T-cell (primary cell): ENCODE results near the gene SH3RF3. TPM values are rescaled to one million over a fixed set of nuclear protein-coding genes. Genes with fewer than 3 reads are reported as not detected.

Experiments
- ATAC-seq, 4 experiments: fragments of 200-7000 bp in 3 of 4; fragments of 150-1000 bp in 1 of 4; cut with Tn5 transposase; replicated peaks in 1 of 4; 1 replicate in 3 of 4; 2 replicates in 1 of 4; pipeline ENCODE4 v1.10.0; 2021; ENCODE audit warnings: moderate library complexity in 3 of 4, mild to moderate bottlenecking in 2 of 4, moderate number of reproducible peaks in 1 of 4
- CTCF ChIA-PET, 2 donors: fragments of 300-600 bp; sonication (Branson Sonifier 250); formaldehyde crosslinking; loops; one replicate each; lab custom pipeline; 2022; ENCODE audit warnings: antibody characterized with exemption in 2 of 2; lab: Charles Lee
- POLR2A ChIA-PET, 2 donors: fragments of 300-600 bp; sonication (Branson Sonifier 250); formaldehyde crosslinking; loops; one replicate each; lab custom pipeline; 2022; ENCODE audit warnings: antibody characterized with exemption in 2 of 2; lab: Charles Lee
- DNase-seq, 35 experiments: peaks; one replicate each; pipeline versions ENCODE4 v3.0.0 to v3.0.0-alpha.2; 2013 to 2023
- H3K27ac ChIP-seq: one replicate; pipeline ENCODE4 v1.5.1; 2013; ENCODE audit warnings: low read length
- H3K27me3 ChIP-seq, 2 experiments: replicated peaks in 1 of 2; 1 replicate in 1 of 2; 2 replicates in 1 of 2; pipeline versions ENCODE4 v1.6.1 to v1.7.0; 2013; ENCODE audit warnings: low read length in 1 of 2, mixed read lengths in 1 of 2; ENCODE audit not compliant: control insufficient read depth in 2 of 2, insufficient read depth in 2 of 2; ENCODE audit errors: extremely low read depth in 1 of 2
- H3K36me3 ChIP-seq, 2 donors: 1 replicate in 1 of 2; 2 replicates in 1 of 2; pipeline versions ENCODE4 v1.6.1 to v1.7.0; 2013; ENCODE audit warnings: low read length in 1 of 2; ENCODE audit not compliant: control insufficient read depth in 2 of 2, insufficient read depth in 1 of 2; ENCODE audit errors: extremely low read depth in 1 of 2
- H3K4me1 ChIP-seq, 2 experiments: 1 replicate in 1 of 2; 2 replicates in 1 of 2; pipeline versions ENCODE4 v1.6.1 to v1.7.0; 2013; ENCODE audit warnings: low read length in 2 of 2, mixed read lengths in 1 of 2; ENCODE audit not compliant: insufficient read depth in 2 of 2, control insufficient read depth in 1 of 2; ENCODE audit errors: extremely low read depth in 1 of 2
- H3K4me3 ChIP-seq, 2 donors: 1 replicate in 1 of 2; 2 replicates in 1 of 2; pipeline versions ENCODE4 v1.5.1 to v1.7.0; 2013; ENCODE audit warnings: mild to moderate bottlenecking in 2 of 2, low read length in 1 of 2, moderate library complexity in 1 of 2; ENCODE audit not compliant: control insufficient read depth in 1 of 2; ENCODE audit errors: extremely low read depth in 1 of 2
- H3K9me3 ChIP-seq: 2 replicates; pipeline ENCODE4 v1.7.0; 2013
- H3K27ac Mint-ChIP-seq, 2 donors: one replicate each; pipeline ENCODE4 v1.8.0; 2020 to 2021; ENCODE audit warnings: mild to moderate bottlenecking in 2 of 2, mixed read lengths in 2 of 2
- H3K27me3 Mint-ChIP-seq, 2 donors: one replicate each; pipeline ENCODE4 v1.8.0; 2021 to 2022; ENCODE audit warnings: mixed read lengths in 2 of 2
- H3K36me3 Mint-ChIP-seq: one replicate; pipeline ENCODE4 v1.8.0; 2021; ENCODE audit warnings: mixed read lengths
- H3K4me1 Mint-ChIP-seq, 3 donors: one replicate each; pipeline ENCODE4 v1.8.0; 2020 to 2022; ENCODE audit warnings: mixed read lengths in 3 of 3, mild to moderate bottlenecking in 1 of 3
- H3K4me3 Mint-ChIP-seq, 3 donors: one replicate each; pipeline ENCODE4 v1.8.0; 2020 to 2022; ENCODE audit warnings: mild to moderate bottlenecking in 3 of 3, mixed read lengths in 3 of 3, moderate library complexity in 3 of 3
- H3K9me3 Mint-ChIP-seq, 3 donors: one replicate each; pipeline ENCODE4 v1.8.0; 2020 to 2022; ENCODE audit warnings: mixed read lengths in 3 of 3
- WGBS: methylation state at CpG from one replicate; pipeline ENCODE4 v1.1.5; 2013; ENCODE audit warnings: missing lambda C conversion rate; ENCODE audit not compliant: insufficient coverage; 5-methylcytosine and 5-hydroxymethylcytosine counted together
- total RNA-seq, 35 experiments: library from RNA in 6 of 35; stranded (reverse) in 6 of 35; fragments of 120-200 nt in 1 of 35; gene quantifications; one replicate each; pipeline versions ENCODE4 v1.2.1 to v1.2.4 and lab custom pipeline; 2013 to 2026

SH3RF3 gene
- total RNA-seq, 5 donors from 2014 or later (not counting 1 experiment from before 2014, with no cell fraction given) = 1.8 to 4.6 (median 3.6) TPM

DNA sequence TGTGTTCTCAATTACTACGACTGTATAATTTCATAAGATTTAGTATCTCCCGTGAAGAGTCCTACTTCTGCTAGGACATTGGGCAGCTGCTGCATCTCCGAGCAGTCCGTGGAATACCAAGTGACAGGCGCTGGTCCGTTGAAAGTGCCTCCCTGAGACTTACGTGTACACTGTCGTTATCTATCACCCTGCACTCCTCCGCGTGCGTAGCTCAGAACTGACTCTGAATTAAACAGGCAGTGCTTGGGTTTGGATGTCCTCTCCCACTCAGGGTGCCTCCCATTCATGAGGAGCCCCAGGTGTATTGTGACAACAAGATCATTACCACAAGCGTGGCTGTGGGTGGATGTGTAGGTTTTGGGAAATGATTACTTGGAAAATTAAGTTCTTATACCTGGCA, 148.4 kb downstream of the SH3RF3 start:
- H3K4me3 ChIP-seq = no peak overlapping the region
- Mint-ChIP-seq H3K27me3 (no peaks in the 10 kb centered on the region), H3K9me3 (no peaks in the 10 kb centered on the region), H3K4me1 (peaks cover 0 to 24% (median 14%) of the 10 kb centered on the region in 3 donors), H3K4me3 (no peak overlapping the region), H3K27ac (no peak overlapping the region), H3K36me3 (no peaks in the 10 kb centered on the region)
- ChIA-PET CTCF (no interaction called here), POLR2A (no interaction called here)
- no peaks in the 10 kb centered on the region for H3K4me1 ChIP-seq
- H3K27me3 ChIP-seq = peaks cover 0 to 15% of the 10 kb centered on the region in 2 experiments
- no peaks in the 10 kb centered on the region for H3K36me3 ChIP-seq
- H3K27ac ChIP-seq = no peak overlapping the region
- 92% methylated on average over 11 of the region's 12 CpGs for WGBS
- no peak for ATAC-seq
- no peak for DNase-seq
- no peaks in the 10 kb centered on the region for H3K9me3 ChIP-seq

DNA sequence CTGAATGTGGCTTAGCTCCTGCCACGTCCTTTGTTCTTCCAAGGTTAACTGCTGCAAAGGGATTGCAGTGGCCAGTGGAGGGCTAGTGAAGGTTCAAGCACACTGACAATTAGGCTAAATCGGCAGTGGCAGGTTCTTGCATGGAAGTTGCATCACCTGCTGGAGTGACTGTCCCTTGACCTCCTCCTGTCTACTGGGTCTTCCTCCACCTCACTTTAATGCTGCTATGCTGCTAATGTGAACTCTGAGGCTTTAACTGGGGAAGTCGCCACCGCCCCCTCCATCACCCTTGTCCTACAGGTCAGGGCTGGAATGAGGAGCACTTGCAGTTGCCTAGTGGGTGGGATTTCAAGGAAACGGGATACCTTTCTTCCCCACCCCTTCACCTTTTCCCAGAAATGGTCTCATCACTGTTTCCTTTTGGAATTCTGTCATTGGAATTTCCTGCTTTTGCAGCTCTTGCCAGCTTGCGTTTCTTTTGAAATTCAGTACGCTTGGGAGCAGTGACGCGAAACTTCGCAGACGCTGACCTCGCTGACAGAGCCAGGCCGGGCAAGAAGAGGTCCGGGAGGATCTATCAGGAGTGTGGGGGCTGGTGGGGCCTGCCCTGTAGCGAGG, 150.3 kb downstream of the SH3RF3 start:
- DNase-seq (no peak), ATAC-seq (no peak)
- no peaks in the 10 kb centered on the region for H3K4me1 ChIP-seq
- no peaks in the 10 kb centered on the region for H3K9me3 ChIP-seq
- H3K27me3 ChIP-seq = peaks cover 0 to 12% of the 10 kb centered on the region in 2 experiments
- WGBS = 89% methylated on average over 13 of the region's 15 CpGs
- H3K4me3 ChIP-seq = no peak overlapping the region
- Mint-ChIP-seq H3K4me3 (no peak overlapping the region), H3K27me3 (no peaks in the 10 kb centered on the region), H3K27ac (no peak overlapping the region), H3K9me3 (no peaks in the 10 kb centered on the region), H3K36me3 (no peaks in the 10 kb centered on the region), H3K4me1 (peaks cover 0 to 16% (median 8%) of the 10 kb centered on the region in 3 donors)
- H3K27ac ChIP-seq = no peak overlapping the region
- POLR2A ChIA-PET = no interaction called here
- CTCF ChIA-PET = no interaction called here
- H3K36me3 ChIP-seq = no peaks in the 10 kb centered on the region

DNA sequence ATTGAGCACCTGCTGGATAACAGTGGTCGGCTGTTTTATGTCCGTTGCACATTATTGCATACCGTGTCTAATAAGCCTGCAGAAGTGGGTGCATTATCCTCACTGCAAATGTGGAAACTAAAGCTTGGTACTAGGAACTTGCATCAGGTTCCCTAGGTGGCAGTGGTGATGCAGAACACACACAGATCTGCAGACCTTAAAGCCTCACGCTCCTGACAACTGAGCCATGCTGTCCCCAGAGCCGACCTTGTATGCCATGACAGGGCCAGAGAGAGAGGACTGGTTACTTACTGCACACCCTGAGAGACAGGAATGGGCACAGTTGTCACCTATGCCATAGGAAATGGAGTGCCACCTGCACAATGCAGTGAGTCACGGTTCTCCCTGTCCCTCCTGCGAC, 151.8 kb downstream of the SH3RF3 start:
- no peaks in the 10 kb centered on the region for H3K27me3 Mint-ChIP-seq

DNA sequence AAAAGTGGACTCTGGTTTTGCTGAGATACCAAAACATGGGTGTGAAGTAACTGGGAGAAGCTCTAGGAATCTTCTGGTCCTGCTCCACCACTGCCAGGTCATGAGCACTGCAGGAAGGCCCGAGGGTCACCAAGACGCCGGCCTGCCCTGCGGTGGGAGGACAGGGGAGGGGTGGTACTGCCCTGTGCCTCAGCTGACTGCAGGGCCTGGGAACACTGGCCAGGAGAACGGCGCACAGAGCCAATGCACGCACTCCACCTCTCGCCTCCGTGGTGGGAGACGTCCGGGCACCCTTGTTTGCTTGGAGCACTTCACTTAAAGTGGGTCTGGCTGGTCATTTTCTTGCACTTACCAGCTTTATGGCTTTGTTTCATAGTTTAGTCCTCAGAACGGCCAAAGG, 153.4 kb downstream of the SH3RF3 start:
- ATAC-seq (no peak), DNase-seq (no peak)
- no peaks in the 10 kb centered on the region for H3K4me1 ChIP-seq
- POLR2A ChIA-PET = no interaction called here
- peaks cover 0 to 7% (median 0%) of the 10 kb centered on the region in 3 donors for H3K4me1 Mint-ChIP-seq
- no peaks in the 10 kb centered on the region for H3K36me3 ChIP-seq
- H3K4me3 Mint-ChIP-seq = no peak overlapping the region
- no peaks in the 10 kb centered on the region for H3K9me3 ChIP-seq
- no peaks in the 10 kb centered on the region for H3K9me3 Mint-ChIP-seq
- H3K4me3 ChIP-seq = no peak overlapping the region
- H3K36me3 Mint-ChIP-seq = no peaks in the 10 kb centered on the region
- H3K27ac ChIP-seq = no peak overlapping the region
- WGBS = 87% methylated on average over 10 of the region's 12 CpGs
- peaks cover 0 to 12% of the 10 kb centered on the region in 2 experiments for H3K27me3 ChIP-seq
- H3K27me3 Mint-ChIP-seq = no peaks in the 10 kb centered on the region
- CTCF ChIA-PET = no interaction called here
- H3K27ac Mint-ChIP-seq = no peak overlapping the region

More for the DNA sequence above, 151.8 kb downstream of the SH3RF3 start:
- Histone ChIP-seq H3K9me3 (no peaks in the 10 kb centered on the region), H3K4me1 (no peaks in the 10 kb centered on the region), H3K4me3 (no peak overlapping the region), H3K27ac (no peak overlapping the region), H3K36me3 (no peaks in the 10 kb centered on the region), H3K27me3 (peaks cover 0 to 12% of the 10 kb centered on the region in 2 experiments)
- Mint-ChIP-seq H3K36me3 (no peaks in the 10 kb centered on the region), H3K9me3 (no peaks in the 10 kb centered on the region), H3K4me1 (peaks cover 0 to 7% (median 0%) of the 10 kb centered on the region in 3 donors), H3K27ac (no peak overlapping the region), H3K4me3 (no peak overlapping the region)
- POLR2A ChIA-PET = no interaction called here
- 75% methylated on average over 3 of the region's 7 CpGs for WGBS
- CTCF ChIA-PET = no interaction called here
- DNase-seq = no peak
- no peak for ATAC-seq

DNA sequence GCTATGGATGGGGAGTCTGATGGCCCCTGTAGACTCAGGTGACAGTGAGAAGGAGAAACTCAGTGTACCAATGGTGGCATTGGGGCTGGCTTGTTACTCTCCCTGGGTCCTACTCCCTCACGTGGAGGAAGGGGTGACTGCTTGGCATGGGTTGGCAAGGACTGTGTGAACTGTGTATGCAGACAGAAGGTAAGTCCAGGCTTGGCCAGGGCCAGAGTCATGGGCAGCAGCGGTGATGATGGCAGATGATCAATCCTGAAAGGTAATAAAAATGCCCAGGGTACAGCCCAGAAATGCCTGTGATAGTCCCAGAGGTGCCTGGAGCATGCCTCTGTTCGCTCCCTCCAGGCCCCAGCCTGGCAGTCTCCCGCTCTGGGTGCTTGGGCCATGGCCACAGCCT, 153.9 kb downstream of the SH3RF3 start:
- no peaks in the 10 kb centered on the region for H3K27me3 Mint-ChIP-seq
- no peak overlapping the region for H3K27ac Mint-ChIP-seq
- no peak overlapping the region for H3K4me3 Mint-ChIP-seq
- H3K36me3 Mint-ChIP-seq = no peaks in the 10 kb centered on the region
- no peak overlapping the region for H3K4me3 ChIP-seq
- peaks cover 0 to 12% of the 10 kb centered on the region in 2 experiments for H3K27me3 ChIP-seq
- DNase-seq = no peak
- no peaks in the 10 kb centered on the region for H3K36me3 ChIP-seq
- no peaks in the 10 kb centered on the region for H3K9me3 Mint-ChIP-seq
- CTCF ChIA-PET = no interaction called here
- POLR2A ChIA-PET = interaction anchor here in 1 of 2 donors (0.5 kb wide), 1 partner anchor 351 kb away, joined by 4 read pairs; no protein-coding TSS in a partner anchor
- H3K4me1 ChIP-seq = no peaks in the 10 kb centered on the region
- H3K27ac ChIP-seq = no peak overlapping the region
- peaks cover 0 to 7% (median 0%) of the 10 kb centered on the region in 3 donors for H3K4me1 Mint-ChIP-seq
- H3K9me3 ChIP-seq = no peaks in the 10 kb centered on the region
- WGBS = 90% methylated on average over 4 of the region's 4 CpGs
- ATAC-seq = no peak

DNA sequence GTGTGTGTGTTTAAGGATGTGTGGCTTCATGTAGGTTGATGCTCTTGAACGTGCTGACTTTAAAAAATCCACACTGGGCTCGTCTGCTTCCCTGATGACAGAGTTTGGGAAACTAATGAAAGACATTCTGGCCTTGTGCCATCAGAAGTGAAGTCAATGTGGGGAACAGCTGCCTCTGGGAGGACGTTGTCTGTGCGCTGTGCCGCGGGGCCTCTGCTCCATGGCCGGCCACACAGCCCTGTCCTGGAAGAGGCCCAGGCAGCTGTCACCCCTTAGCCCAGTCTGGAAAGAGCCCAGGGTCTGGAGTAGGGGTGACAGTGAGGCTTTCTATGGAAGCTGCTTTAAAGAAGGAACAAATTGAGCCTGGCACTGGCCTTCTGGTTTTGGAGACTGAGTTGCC, 155.8 kb downstream of the SH3RF3 start:
- Histone ChIP-seq H3K4me1 (no peaks in the 10 kb centered on the region), H3K9me3 (no peaks in the 10 kb centered on the region), H3K27ac (no peak overlapping the region), H3K36me3 (no peaks in the 10 kb centered on the region), H3K4me3 (no peak overlapping the region), H3K27me3 (peaks cover 0 to 7% of the 10 kb centered on the region in 2 experiments)
- ATAC-seq (no peak), DNase-seq (no peak)
- ChIA-PET CTCF (no interaction called here), POLR2A (no interaction called here)
- 85% methylated on average over 6 of the region's 7 CpGs for WGBS
- H3K27me3 Mint-ChIP-seq = no peaks in the 10 kb centered on the region
- no peak overlapping the region for H3K27ac Mint-ChIP-seq
- no peak overlapping the region for H3K4me3 Mint-ChIP-seq
- peaks cover 0 to 7% (median 0%) of the 10 kb centered on the region in 3 donors for H3K4me1 Mint-ChIP-seq
- no peaks in the 10 kb centered on the region for H3K9me3 Mint-ChIP-seq
- H3K36me3 Mint-ChIP-seq = no peaks in the 10 kb centered on the region
